Mesenchymal stem cell (in vitro differentiated cells and primary cell): Measurements from ENCODE around the gene EXOC6.

Experiments used
- DNase-seq: peaks from one replicate; pipeline ENCODE4 v3.0.0-alpha.2; 2013
- H2AFZ ChIP-seq: one replicate; pipeline ENCODE4 v1.6.1; 2013; ENCODE audit warnings: low read depth, mild to moderate bottlenecking, control low read depth, inconsistent platforms, low read length, moderate library complexity
- H2AK5ac ChIP-seq: 2 replicates; pipeline ENCODE4 v1.6.1; 2013; ENCODE audit warnings: low read length, moderate library complexity, mild to moderate bottlenecking, inconsistent platforms; ENCODE audit not compliant: severe bottlenecking
- H2BK120ac ChIP-seq: one replicate; pipeline ENCODE4 v1.6.1; 2013; ENCODE audit warnings: low read depth, mild to moderate bottlenecking, inconsistent platforms, low read length, moderate library complexity
- H2BK12ac ChIP-seq, 2 experiments: one replicate each; pipeline ENCODE4 v1.6.1; 2013; ENCODE audit warnings: inconsistent platforms in 2 of 2, low read length in 2 of 2, mild to moderate bottlenecking in 2 of 2, moderate library complexity in 2 of 2, control low read depth in 1 of 2
- H2BK15ac ChIP-seq: one replicate; pipeline ENCODE4 v1.6.1; 2013; ENCODE audit warnings: mild to moderate bottlenecking, low read depth, inconsistent platforms; ENCODE audit not compliant: poor library complexity, severe bottlenecking
- H2BK5ac ChIP-seq: 2 replicates; pipeline ENCODE4 v1.6.1; 2013; ENCODE audit warnings: low read depth, mild to moderate bottlenecking, low read length, control low read depth, inconsistent platforms; ENCODE audit not compliant: poor library complexity, severe bottlenecking
- H3K14ac ChIP-seq, 2 experiments: one replicate each; pipeline ENCODE4 v1.6.1; 2013; ENCODE audit warnings: inconsistent platforms in 2 of 2, low read length in 2 of 2, control low read depth in 1 of 2, mild to moderate bottlenecking in 1 of 2, moderate library complexity in 1 of 2
- H3K18ac ChIP-seq, 2 experiments: one replicate each; pipeline ENCODE4 v1.6.1; 2013; ENCODE audit warnings: inconsistent platforms in 2 of 2, low read length in 2 of 2, control low read depth in 1 of 2, low read depth in 1 of 2, mild to moderate bottlenecking in 1 of 2
- H3K23ac ChIP-seq, 2 experiments: one replicate each; pipeline ENCODE4 v1.6.1; 2013; ENCODE audit warnings: inconsistent platforms in 2 of 2, low read length in 2 of 2, mild to moderate bottlenecking in 2 of 2, moderate library complexity in 2 of 2, control low read depth in 1 of 2
- H3K27ac ChIP-seq: 2 replicates; pipeline ENCODE4 v1.5.1; 2013; ENCODE audit warnings: mild to moderate bottlenecking, moderate library complexity, low read length, control low read depth, inconsistent platforms; ENCODE audit not compliant: poor library complexity, severe bottlenecking
- H3K27me3 ChIP-seq, 2 experiments: 2 replicates each; pipeline versions ENCODE4 v1.6.1 to v1.7.0; 2013; ENCODE audit warnings: low read length in 2 of 2, mild to moderate bottlenecking in 2 of 2, moderate library complexity in 2 of 2, control low read depth in 1 of 2, inconsistent platforms in 1 of 2; ENCODE audit not compliant: control insufficient read depth in 1 of 2, insufficient read depth in 1 of 2
- H3K36me3 ChIP-seq, 2 experiments: 2 replicates each; pipeline versions ENCODE4 v1.6.1 to v1.7.0; 2013; ENCODE audit warnings: low read length in 2 of 2, control low read depth in 1 of 2, inconsistent platforms in 1 of 2, low read depth in 1 of 2, mild to moderate bottlenecking in 1 of 2; ENCODE audit not compliant: insufficient read depth in 2 of 2, control insufficient read depth in 1 of 2
- H3K4ac ChIP-seq, 2 experiments: one replicate each; pipeline ENCODE4 v1.6.1; 2013; ENCODE audit warnings: inconsistent platforms in 2 of 2, low read length in 2 of 2, mild to moderate bottlenecking in 2 of 2, moderate library complexity in 2 of 2, control low read depth in 1 of 2, low read depth in 1 of 2
- H3K4me1 ChIP-seq: 2 replicates; pipeline ENCODE4 v1.6.1; 2013; ENCODE audit warnings: low read depth, low read length, control low read depth; ENCODE audit not compliant: control insufficient read depth, insufficient read depth
- H3K4me2 ChIP-seq: 2 replicates; pipeline ENCODE4 v1.6.1; 2013; ENCODE audit warnings: low read length, mild to moderate bottlenecking, inconsistent platforms; ENCODE audit not compliant: poor library complexity, severe bottlenecking
- H3K4me3 ChIP-seq, 2 experiments: 2 replicates each; pipeline versions ENCODE4 v1.5.1 to v1.7.0; 2013; ENCODE audit warnings: low read length in 2 of 2, mild to moderate bottlenecking in 2 of 2, control low read depth in 1 of 2, low read depth in 1 of 2; ENCODE audit not compliant: insufficient read depth in 1 of 2
- H3K79me1 ChIP-seq: replicated peaks from 2 replicates; pipeline ENCODE4 v1.6.1; 2013; ENCODE audit warnings: mild to moderate bottlenecking, control low read depth, low read length, inconsistent platforms; ENCODE audit not compliant: poor library complexity, severe bottlenecking
- H3K9ac ChIP-seq: 2 replicates; pipeline ENCODE4 v1.7.0; 2013; ENCODE audit warnings: mild to moderate bottlenecking, low read length, moderate library complexity
- H3K9me3 ChIP-seq: 2 replicates; pipeline ENCODE4 v1.7.0; 2013; ENCODE audit warnings: mild to moderate bottlenecking, low read length; ENCODE audit not compliant: control insufficient read depth
- H4K8ac ChIP-seq: one replicate; pipeline ENCODE4 v1.6.1; 2013; ENCODE audit warnings: inconsistent platforms, mild to moderate bottlenecking, low read length, moderate library complexity
- H4K91ac ChIP-seq: one replicate; pipeline ENCODE4 v1.6.1; 2013; ENCODE audit warnings: mild to moderate bottlenecking, low read length, inconsistent platforms
- WGBS: methylation state at CpG from one replicate; pipeline ENCODE4 v1.1.7; 2013; ENCODE audit warnings: mixed read lengths; 5-methylcytosine and 5-hydroxymethylcytosine counted together

EXOC6 gene

GRCh38 chr10:93085272-93085859 is 237.0 kb downstream of the EXOC6 start:
- 82% methylated on average over 2 of the region's 4 CpGs for WGBS

GRCh38 chr10:93086289-93086688 is 238.0 kb downstream of the EXOC6 start:
- Histone ChIP-seq H3K4me3 (no peak overlapping the region), H2BK15ac (no peak overlapping the region), H3K9me3 (no peaks in the 10 kb centered on the region), H3K27me3 (peaks cover 43 to 46% of the 10 kb centered on the region in 2 experiments), H3K36me3 (no peaks in the 10 kb centered on the region), H3K4me1 (peaks cover 4% of the 10 kb centered on the region), H2BK5ac (no peak overlapping the region), H2AFZ (no peak overlapping the region), H3K14ac (no peak overlapping the region), H2BK120ac (no peak overlapping the region), H2AK5ac (no peak overlapping the region), H4K8ac (no peak overlapping the region), H3K18ac (no peak overlapping the region), H3K4ac (no peak overlapping the region), H4K91ac (no peak overlapping the region), H3K27ac (no peak overlapping the region), H2BK12ac (no peak overlapping the region), H3K9ac (no peak overlapping the region), H3K23ac (no peak overlapping the region), H3K4me2 (no peak overlapping the region), H3K79me1 (no peaks in the 10 kb centered on the region)
- WGBS = 97% methylated on average over 5 of the region's 6 CpGs
- no peak for DNase-seq

More at GRCh38 chr10:93085272-93085859, 237.0 kb downstream of the EXOC6 start:
- Histone ChIP-seq H2BK12ac (no peak overlapping the region), H4K8ac (no peak overlapping the region), H2AFZ (no peak overlapping the region), H4K91ac (no peak overlapping the region), H3K4ac (no peak overlapping the region), H3K9me3 (no peaks in the 10 kb centered on the region), H3K14ac (no peak overlapping the region), H3K23ac (no peak overlapping the region), H2BK5ac (no peak overlapping the region), H3K27ac (no peak overlapping the region), H2AK5ac (no peak overlapping the region), H3K4me2 (no peak overlapping the region), H3K9ac (no peak overlapping the region), H3K36me3 (no peaks in the 10 kb centered on the region), H3K4me3 (no peak overlapping the region), H3K79me1 (no peaks in the 10 kb centered on the region), H3K4me1 (peaks cover 8% of the 10 kb centered on the region), H2BK120ac (no peak overlapping the region), H3K18ac (no peak overlapping the region), H3K27me3 (peaks cover 48 to 52% of the 10 kb centered on the region in 2 experiments), H2BK15ac (no peak overlapping the region)
- DNase-seq = no peak

DNA sequence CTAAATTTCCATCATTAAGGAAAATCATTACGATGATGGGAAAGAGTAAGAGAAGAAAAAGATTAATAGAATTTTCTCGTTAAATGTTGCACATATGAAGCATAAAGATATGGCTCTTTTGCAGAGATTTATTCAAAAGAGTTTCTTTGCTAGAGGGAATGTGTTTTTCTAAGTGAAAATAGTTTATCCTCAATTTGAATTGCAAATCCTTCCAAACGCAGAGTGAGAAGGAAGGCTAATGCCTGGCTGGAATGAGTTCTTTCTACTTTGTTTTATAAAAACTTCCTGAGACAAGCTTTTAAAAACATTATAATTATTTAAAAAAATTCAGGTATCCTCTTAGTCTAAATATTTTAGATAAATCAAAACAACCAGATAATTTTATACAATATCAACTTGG is 239.5 kb downstream of the EXOC6 start:
- Histone ChIP-seq H3K27ac (no peak overlapping the region), H3K4ac (no peak overlapping the region), H3K27me3 (peaks cover 33 to 46% of the 10 kb centered on the region in 2 experiments), H3K4me2 (no peak overlapping the region), H4K8ac (no peak overlapping the region), H2BK120ac (no peak overlapping the region), H2BK5ac (no peak overlapping the region), H3K9me3 (no peaks in the 10 kb centered on the region), H3K36me3 (no peaks in the 10 kb centered on the region), H3K18ac (no peak overlapping the region), H2AFZ (no peak overlapping the region), H4K91ac (no peak overlapping the region), H3K9ac (no peak overlapping the region), H3K14ac (no peak overlapping the region), H3K4me3 (no peak overlapping the region), H2AK5ac (no peak overlapping the region), H3K23ac (no peak overlapping the region), H3K4me1 (no peaks in the 10 kb centered on the region), H2BK12ac (no peak overlapping the region), H2BK15ac (no peak overlapping the region), H3K79me1 (no peaks in the 10 kb centered on the region)
- 88% methylated on average over 2 of the region's 3 CpGs for WGBS
- no peak for DNase-seq

DNA sequence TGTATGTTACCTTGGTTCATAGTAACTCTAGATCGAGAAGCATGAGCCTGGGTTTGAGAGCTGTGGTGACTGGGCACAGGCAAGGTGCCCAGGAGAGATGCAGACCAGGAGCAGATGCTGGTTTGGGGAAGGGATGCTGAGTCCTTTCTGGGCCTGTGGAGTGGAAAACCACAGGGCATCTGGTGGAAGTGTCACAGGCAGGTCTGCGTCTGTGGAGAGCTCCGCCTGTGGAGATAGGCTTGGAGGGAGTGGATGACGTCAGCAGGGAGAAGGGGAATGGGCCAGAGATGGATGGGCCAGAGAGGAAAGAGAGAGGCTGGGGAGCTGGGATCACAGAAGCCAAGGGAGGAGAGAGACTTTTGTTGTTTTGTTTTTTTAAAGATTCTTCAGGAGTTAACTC is 240.1 kb downstream of the EXOC6 start:
- no peak overlapping the region for H3K27ac ChIP-seq
- H2BK15ac ChIP-seq = no peak overlapping the region
- no peak overlapping the region for H3K4ac ChIP-seq
- no peak overlapping the region for H3K9ac ChIP-seq
- no peak overlapping the region for H2BK12ac ChIP-seq
- no peak overlapping the region for H3K23ac ChIP-seq
- H2BK120ac ChIP-seq = no peak overlapping the region
- WGBS = 70% methylated on average over 4 of the region's 4 CpGs
- no peak overlapping the region for H3K4me3 ChIP-seq
- no peaks in the 10 kb centered on the region for H3K36me3 ChIP-seq
- H2AFZ ChIP-seq = no peak overlapping the region
- no peak overlapping the region for H3K14ac ChIP-seq
- H3K4me1 ChIP-seq = no peaks in the 10 kb centered on the region
- H2BK5ac ChIP-seq = no peak overlapping the region
- DNase-seq = no peak
- H3K27me3 ChIP-seq = peaks cover 27 to 39% of the 10 kb centered on the region in 2 experiments
- no peak overlapping the region for H4K91ac ChIP-seq
- H3K79me1 ChIP-seq = no peaks in the 10 kb centered on the region
- no peak overlapping the region for H4K8ac ChIP-seq
- H3K18ac ChIP-seq = no peak overlapping the region
- H3K9me3 ChIP-seq = no peaks in the 10 kb centered on the region
- no peak overlapping the region for H3K4me2 ChIP-seq
- H2AK5ac ChIP-seq = no peak overlapping the region
